NK-92 treated with Interleukin-12 subunit alpha and Interleukin-12 subunit beta, amount 100 ng/mL, for 24 hours (cell line): ENCODE measurements around the gene CLIC4.
"Not testable (repeated sequence)": the region's sequence is repeated elsewhere in the genome, so short reads cannot be mapped to it uniquely, and the experiment has no call there.

ENCODE experiments used
- DNase-seq: peaks from one replicate; lab custom pipeline; 2025; lab: John Stamatoyannopoulos, UW

The CLIC4 gene

DNA sequence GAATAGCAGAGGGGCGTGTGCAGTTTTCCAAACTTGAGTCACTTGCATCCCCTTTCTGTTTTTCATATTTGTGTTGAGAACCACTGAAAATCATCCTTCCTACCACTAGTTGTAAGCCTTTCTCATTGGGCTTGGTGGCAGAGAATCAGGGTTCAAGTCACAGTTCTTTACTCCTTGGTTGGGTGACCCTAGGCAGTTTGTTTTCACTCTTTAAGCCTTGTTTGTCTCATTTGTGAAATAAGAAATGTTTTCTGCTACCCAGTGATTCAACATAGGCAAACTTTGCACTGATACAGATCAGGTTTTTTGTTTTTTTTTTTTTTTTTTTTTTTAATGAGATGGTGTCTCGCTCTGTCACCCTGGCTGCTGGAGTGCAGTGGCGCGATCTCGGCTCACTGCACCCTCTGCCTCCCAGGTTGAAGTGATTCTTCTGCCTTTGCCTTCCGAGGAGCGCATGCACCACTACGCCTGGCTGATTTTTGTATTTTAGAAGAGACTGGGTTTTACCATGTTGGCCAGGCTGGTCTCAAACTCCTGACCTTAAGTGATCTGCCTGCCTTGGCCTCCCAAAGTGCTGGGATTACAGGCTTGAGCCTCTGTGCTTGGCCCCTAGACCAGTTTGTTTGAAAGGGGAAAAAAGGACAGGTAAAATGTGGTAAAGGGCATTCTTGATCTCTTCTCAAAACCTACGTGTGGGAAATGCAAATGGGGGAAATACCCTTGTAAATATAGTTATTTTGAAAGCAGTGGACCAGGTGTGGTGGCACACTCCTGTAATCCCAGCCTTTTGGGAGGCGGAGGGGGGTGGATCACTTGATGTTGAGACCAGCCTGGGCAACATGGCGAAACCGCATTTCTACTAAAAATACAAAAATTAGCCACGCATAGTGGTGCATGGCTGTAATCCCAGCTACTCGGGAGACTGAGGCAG, 3.2 kb downstream of the CLIC4 start:
- DNase-seq, result no peak

DNA sequence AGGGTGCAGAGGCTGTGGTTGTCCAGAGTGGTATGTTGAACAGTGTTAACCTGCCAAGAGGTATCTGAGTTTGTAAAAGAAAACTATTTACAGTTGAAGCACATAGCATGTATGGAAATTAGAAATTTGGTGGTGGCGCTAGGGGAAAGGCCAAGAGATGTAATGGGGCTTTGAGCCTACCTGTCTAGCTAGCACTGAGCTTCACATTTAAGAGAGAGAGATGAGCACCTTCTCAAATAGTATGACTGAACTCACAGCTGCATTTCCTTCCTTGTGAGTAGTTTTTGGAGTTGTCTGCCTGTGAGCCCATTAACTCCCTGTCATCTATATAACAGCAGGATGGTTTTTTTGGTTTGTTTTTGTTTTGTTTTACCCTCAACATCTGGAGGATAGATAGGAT, 4.0 kb downstream of the CLIC4 start:
- no peak for DNase-seq

GRCh38 chr1:24749886-24750285, 4.6 kb downstream of the CLIC4 start:
- DNase-seq, result no peak

DNA sequence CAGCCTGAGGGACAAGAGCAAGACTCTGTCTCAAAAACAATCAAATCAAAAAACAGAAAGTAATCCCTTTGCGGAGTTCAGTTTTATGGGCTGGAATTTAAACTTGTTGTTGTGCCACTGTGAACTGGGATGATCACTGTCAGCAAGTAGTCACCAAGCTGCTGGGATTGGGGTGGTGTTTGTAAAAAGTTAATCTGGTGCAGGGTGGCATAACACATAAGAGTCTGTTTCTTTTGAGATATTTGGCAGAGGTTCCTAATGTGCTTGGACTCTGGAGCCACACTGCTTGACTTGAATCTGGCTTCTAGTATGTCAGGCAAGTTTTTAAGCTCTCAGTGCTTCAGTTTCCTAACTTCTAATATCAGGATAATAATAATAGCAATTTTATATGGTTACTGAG, 6.6 kb downstream of the CLIC4 start:
- DNase-seq, result no peak

DNA sequence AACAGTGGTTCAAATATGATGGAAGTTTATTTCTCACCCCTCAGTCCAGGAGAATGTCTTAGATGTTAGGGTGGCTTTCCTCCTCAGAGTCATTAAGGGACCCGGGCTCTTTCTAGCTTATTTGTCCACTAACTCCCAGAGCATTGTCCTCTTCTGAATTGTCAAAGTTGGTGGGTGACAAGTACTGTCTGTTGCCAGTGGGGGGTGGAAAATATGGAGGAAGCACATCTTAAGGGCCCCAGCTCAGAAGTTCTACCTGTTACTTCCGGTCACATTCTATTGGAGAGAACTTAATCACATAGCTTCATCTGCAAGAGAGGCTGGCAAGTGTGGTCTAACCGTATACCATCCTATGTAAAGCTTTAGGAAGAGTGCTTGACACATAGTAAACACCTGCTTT, 7.1 kb downstream of the CLIC4 start:
- no peak for DNase-seq

- no peak for DNase-seq
Measured at GRCh38 chr1:24754229-24754628, 9.0 kb downstream of the CLIC4 start.

DNA sequence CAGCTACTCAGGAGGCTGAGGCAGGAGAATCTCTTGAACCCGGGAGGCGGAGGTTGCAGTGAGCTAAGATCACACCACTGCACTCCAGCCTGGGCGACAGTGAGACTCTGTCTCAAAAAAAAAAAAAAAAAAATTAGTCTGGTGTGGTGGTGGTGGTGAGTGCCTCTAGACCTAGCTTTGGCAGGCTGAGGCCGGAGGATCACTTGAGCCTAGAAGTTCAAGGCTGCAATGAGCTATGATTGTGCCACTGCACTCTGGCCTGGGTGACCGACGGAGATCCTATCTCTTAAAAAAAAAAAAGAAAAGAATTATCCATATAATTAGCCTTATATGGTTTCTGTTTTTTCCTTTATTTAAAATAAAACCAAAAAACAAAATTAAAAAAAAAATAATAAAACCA, 10.1 kb downstream of the CLIC4 start:
- DNase-seq, result not testable (repeated sequence)

- DNase-seq, result no peak
Measured at GRCh38 chr1:24756395-24756794, 11.1 kb downstream of the CLIC4 start.

DNA sequence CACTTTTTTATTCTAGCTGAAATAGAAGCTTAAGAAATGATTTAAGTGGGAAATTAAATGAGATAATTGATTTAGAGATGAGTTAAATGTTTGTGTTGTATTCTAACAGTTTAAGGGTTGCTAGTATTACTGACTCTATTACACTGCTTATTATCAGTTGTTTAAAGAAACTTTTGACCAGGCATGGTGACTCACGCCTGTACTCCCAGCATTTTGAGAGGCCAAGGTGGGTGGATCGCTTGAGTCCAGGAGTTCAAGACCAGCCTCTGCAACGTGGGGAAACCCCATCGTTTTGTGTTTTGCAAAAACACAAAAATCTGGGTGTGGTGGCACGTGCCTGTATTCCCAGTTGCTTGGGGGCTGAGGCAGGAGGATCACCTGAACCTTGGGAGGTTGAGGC, 14.2 kb downstream of the CLIC4 start:
- DNase-seq, result no peak

GRCh38 chr1:24761582-24761981, 16.3 kb downstream of the CLIC4 start:
- no peak for DNase-seq

DNA sequence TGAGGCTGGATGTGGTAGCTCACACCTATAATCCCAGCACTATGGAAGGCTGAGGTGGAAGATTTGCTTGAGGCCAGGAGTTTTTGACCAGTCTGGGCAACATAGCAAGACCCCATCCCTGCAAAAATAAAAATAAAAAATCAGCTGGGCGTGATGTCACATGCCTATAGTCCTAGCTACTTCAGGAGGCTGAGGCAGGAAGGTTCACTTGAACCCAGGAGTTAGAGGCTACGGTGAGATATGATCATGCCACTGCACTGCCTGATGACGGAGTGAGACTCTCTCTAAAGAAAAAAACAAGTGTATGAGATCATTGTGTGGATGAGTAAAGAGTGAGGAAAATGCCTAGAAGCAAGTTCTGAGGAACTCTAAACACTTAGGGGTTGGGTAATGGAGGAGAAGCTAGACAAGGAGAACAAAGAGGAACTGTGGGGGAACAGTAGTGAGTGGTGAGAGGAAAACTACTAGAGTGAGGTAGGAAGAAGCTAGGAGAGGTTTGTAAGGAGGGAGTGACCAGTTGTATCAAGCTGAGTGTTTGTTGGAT, 17.0 kb downstream of the CLIC4 start:
- no peak for DNase-seq

DNA sequence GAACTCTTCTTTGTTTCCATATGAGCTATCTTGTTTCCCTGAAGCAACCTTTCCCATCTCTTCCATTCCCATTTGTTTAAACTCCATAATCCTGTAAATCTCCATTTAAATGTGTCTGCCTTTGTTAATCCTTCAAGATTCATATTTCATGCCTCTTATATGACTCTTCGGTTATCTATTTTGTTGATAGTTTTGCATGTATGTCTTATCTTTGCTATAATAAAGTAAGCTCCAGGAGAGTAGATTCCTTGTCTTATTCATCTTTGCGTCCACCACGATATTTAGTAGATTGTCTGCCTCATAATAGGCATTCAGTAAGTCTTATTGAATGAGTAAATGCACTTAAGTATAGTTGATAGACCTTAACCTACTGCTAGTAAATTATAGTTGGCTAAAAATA, 18.4 kb downstream of the CLIC4 start:
- no peak for DNase-seq

- DNase-seq, result no peak
Measured at GRCh38 chr1:24764439-24764838, 19.2 kb downstream of the CLIC4 start.

GRCh38 chr1:24764848-24765247, 19.6 kb downstream of the CLIC4 start:
- DNase-seq, result no peak

GRCh38 chr1:24765308-24765988, 20.2 kb downstream of the CLIC4 start:
- no peak for DNase-seq

- DNase-seq, result no peak
Measured at GRCh38 chr1:24767351-24767750, 22.1 kb downstream of the CLIC4 start.

- no peak for DNase-seq
Measured at GRCh38 chr1:24768873-24769605, 23.8 kb downstream of the CLIC4 start.

DNA sequence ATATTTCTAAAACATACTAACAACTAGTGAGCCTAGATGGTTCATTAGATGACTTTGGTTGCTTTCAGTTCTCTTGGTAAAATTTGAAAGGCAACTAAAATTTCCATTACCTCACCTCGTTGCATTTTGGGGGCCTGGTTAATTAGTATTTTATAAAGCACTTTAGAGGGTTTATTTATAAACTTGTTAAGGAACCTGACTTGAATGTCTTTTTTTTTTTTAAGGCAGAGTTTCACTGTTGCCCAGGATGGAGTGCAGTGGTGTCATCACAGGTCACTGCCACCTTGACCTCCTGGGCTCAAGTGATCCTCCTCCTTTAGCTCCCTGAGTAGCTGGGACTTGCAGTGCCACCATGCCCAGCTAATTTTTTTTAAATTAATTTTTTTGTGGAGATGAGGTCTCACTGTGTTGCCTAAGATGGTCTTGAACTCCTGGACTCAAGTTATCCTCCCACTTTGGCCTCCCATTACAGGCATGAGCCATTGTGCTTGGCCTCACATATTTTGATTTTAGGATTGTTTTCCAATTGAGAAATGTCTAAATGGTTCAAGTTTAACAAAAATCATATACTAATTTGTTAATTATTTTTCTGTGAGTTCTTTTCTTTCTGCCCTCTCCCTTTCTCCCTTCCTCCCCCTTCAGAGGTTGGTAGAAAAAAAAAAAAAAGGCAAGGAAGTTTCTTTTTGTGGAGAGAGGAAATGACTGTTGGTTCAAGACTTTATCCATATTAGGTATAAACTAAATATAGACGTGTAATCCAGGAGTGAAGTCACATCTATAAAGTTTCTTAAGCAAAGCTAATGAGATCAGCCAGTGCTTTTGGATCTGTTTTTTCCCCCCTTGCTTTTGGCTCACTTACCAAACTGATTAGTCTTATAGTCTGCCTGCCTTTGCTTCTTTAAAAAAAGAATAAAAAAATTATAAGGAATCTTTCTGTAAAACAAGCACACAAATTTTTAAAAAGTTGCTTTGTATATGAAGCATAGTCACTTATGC, 24.7 kb downstream of the CLIC4 start:
- no peak for DNase-seq

GRCh38 chr1:24770881-24771280, 25.6 kb downstream of the CLIC4 start:
- no peak for DNase-seq

DNA sequence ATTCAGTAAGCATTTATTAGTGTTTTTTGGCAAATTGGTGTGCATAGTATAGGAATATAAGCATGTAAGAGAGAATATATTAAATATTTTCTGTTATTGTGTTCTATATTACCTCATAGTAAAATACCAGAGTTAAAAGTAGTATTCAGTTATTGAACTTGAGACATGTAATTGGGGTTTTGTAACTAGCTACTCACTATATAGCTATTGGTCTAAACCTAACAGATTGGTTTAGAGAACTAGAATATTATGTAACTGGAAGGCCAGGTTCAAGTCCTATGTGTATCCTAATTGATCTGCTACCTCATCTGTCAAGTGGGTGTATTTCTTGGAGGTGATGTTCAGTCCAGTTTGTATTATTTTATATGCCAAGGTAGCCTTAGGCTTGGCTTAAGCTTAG, 26.3 kb downstream of the CLIC4 start:
- DNase-seq, result no peak

DNA sequence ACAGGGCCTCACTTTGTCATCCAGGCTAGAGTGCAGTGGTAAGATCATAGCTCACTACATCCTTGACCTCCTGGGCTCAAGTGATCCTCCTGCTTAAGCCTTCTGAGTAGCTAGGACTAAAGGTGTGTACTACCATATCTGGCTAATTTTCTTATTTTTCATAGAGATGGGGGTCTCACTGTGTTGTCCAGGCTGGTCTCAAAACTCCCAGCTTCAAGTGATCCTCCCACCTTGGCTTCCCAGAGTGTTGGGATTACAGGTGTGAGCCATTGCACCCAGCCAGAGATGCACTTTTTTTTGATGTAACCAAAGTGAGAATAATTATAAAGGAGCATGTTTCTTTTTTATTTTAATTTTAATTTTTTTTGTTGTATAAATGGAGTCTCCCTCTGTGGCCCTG, 28.4 kb downstream of the CLIC4 start:
- no peak for DNase-seq
